Bronchial epithelial cell (primary cell): ENCODE data around the gene EIF3M. TPM values are rescaled to one million over a fixed set of nuclear protein-coding genes. Genes with fewer than 3 reads are reported as not detected.

Experiments used
- DNase-seq: peaks from one replicate; pipeline ENCODE4 v3.0.0-alpha.2; 2010; ENCODE audit warnings: low read depth
- FAIRE-seq: peaks from 2 replicates; lab custom pipeline; 2011; peaks lifted over from hg19 to GRCh38; lab: Jason Lieb, UNC
- H3K27me3 ChIP-seq: 2 replicates; pipeline ENCODE4 v1.5.1; 2011; ENCODE audit warnings: low read length; ENCODE audit not compliant: control insufficient read depth, insufficient read depth
- H3K36me3 ChIP-seq: 2 replicates; pipeline ENCODE4 v1.5.1; 2011; ENCODE audit warnings: low read length; ENCODE audit not compliant: control insufficient read depth, insufficient read depth
- H3K4me3 ChIP-seq: 2 replicates; pipeline ENCODE4 v1.5.1; 2011; ENCODE audit warnings: mild to moderate bottlenecking, low read depth, low read length, control low read depth
- CTCF ChIP-seq: IDR thresholded peaks from 2 replicates; pipeline ENCODE4 v1.5.1; 2011; ENCODE audit warnings: mild to moderate bottlenecking, moderate library complexity, low read length, control low read depth, inconsistent platforms; ENCODE audit not compliant: insufficient read depth, severe bottlenecking
- total RNA-seq: library from RNA; depleted of rRNA; stranded (reverse); fragments of >200 nt; gene quantifications from 2 replicates; pipeline ENCODE4 v1.2.1, GENCODE V29; 2014

The EIF3M gene
- total RNA-seq, 1 donor from 2014 or later, result 500 TPM

- Histone ChIP-seq H3K4me3 (no peak overlapping the region), H3K27me3 (no peaks in the 10 kb centered on the region), H3K36me3 (no peaks in the 10 kb centered on the region)
- FAIRE-seq (no peak), DNase-seq (no peak)
- TF ChIP-seq CTCF, result no peak
These were observed 14.2 kb upstream of the EIF3M start for GRCh38 chr11:32569313-32569881.

GRCh38 chr11:32571039-32571438, 12.6 kb upstream of the EIF3M start:
- no peak for TF ChIP-seq CTCF
- no peak for FAIRE-seq
- Histone ChIP-seq H3K4me3 (no peak overlapping the region), H3K36me3 (no peaks in the 10 kb centered on the region), H3K27me3 (no peaks in the 10 kb centered on the region)
- no peak for DNase-seq

GRCh38 chr11:32573228-32573627, 10.4 kb upstream of the EIF3M start:
- FAIRE-seq, result peak; percentile 60

GRCh38 chr11:32574421-32574820, 9.2 kb upstream of the EIF3M start:
- DNase-seq, result no peak
- Histone ChIP-seq H3K4me3 (no peak overlapping the region), H3K36me3 (no peaks in the 10 kb centered on the region), H3K27me3 (no peaks in the 10 kb centered on the region)
- no peak for FAIRE-seq
- no peak for TF ChIP-seq CTCF

More at GRCh38 chr11:32573228-32573627, 10.4 kb upstream of the EIF3M start:
- H3K27me3 ChIP-seq, result no peaks in the 10 kb centered on the region
- no peak for TF ChIP-seq CTCF
- H3K4me3 ChIP-seq, result no peak overlapping the region
- no peak for DNase-seq
- no peaks in the 10 kb centered on the region for H3K36me3 ChIP-seq

GRCh38 chr11:32575070-32575469, 8.6 kb upstream of the EIF3M start:
- FAIRE-seq (no peak), DNase-seq (no peak)
- no peak for TF ChIP-seq CTCF
- Histone ChIP-seq H3K27me3 (no peaks in the 10 kb centered on the region), H3K36me3 (no peaks in the 10 kb centered on the region), H3K4me3 (no peak overlapping the region)

GRCh38 chr11:32576456-32576855, 7.2 kb upstream of the EIF3M start:
- Histone ChIP-seq H3K27me3 (no peaks in the 10 kb centered on the region), H3K36me3 (no peaks in the 10 kb centered on the region), H3K4me3 (no peak overlapping the region)
- FAIRE-seq (no peak), DNase-seq (no peak)
- TF ChIP-seq CTCF, result no peak
